HG03439 (cell line): Measurements from ENCODE around the gene TFAP2D.

ENCODE experiments used
- ATAC-seq: cut with Tn5 transposase; IDR thresholded peaks from one replicate; pipeline ENCODE4 v1.9.1; 2021; ENCODE audit warnings: mild to moderate bottlenecking, moderate library complexity; ENCODE audit not compliant: unreplicated experiment

The TFAP2D gene

DNA sequence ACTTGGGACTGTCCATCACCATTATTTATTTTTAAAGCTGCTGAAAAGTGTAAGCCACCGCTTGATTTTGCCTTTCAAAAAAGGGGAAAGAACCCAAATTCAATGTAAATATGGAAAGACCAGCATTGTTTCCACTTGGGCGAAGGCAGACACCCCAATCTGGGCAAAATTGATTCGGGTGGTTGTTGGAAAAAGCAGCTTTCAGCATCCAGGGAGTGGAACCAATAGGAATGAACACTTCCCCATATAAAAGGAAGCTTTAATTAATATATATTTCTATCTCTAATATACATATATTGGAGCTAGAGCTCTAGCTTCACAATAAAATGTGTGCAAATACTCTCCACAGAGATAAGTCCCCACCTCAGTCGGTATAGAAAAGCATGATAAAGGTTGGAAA lies at the start of gene TFAP2D:
Gene TFAP2D (plus strand): TSS at position 301 of the 400 bp plus-strand sequence. CDS start 530 bp downstream, outside the sequence.
- ATAC-seq: no peak

GRCh38 chr6:50663806-50664205 lies 49.5 kb upstream of the TFAP2D start:
- ATAC-seq: no peak

GRCh38 chr6:50666089-50666488 lies 47.2 kb upstream of the TFAP2D start:
- no peak for ATAC-seq

- no peak for ATAC-seq
Measured at GRCh38 chr6:50681213-50681824, 32.0 kb upstream of the TFAP2D start.

DNA sequence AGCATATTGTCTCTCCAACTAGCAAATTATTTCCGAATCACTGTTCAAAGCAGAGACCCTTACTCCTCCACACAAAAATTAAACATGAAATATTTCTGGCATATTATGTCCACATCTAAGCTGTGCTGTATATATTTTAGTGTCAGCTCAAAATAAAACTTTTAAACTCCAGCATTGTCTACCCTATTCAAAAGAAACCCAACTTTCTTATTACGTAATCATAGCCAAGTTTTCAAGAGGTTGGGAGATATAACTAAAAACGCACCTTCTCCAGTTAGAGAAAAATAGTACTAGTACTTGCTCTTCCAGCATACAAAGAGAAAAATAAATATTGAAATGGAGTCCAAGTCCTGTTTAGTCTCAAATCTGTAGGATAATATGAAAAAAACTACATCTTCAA lies 24.1 kb upstream of the TFAP2D start:
- no peak for ATAC-seq

GRCh38 chr6:50691814-50692495 lies 21.4 kb upstream of the TFAP2D start:
- ATAC-seq: no peak

DNA sequence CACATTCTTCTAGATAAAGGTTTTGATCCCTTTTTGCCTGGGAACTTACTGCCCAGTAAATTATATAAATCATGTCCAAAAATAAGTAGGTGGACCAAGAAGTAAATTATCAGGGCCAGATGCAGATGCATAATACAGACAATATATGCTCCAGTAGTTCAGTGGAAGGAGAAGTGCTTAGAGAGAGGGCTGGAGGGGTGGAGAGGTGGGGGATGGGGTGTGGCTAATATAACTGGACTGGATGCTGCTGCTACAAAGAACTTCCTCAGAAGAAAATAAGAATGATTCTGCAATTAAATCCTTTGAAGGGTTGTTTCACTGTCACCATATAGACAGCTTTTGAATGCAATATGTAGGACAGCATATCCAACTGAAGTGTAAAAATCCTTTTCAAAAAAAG lies 14.8 kb upstream of the TFAP2D start:
- no peak for ATAC-seq

DNA sequence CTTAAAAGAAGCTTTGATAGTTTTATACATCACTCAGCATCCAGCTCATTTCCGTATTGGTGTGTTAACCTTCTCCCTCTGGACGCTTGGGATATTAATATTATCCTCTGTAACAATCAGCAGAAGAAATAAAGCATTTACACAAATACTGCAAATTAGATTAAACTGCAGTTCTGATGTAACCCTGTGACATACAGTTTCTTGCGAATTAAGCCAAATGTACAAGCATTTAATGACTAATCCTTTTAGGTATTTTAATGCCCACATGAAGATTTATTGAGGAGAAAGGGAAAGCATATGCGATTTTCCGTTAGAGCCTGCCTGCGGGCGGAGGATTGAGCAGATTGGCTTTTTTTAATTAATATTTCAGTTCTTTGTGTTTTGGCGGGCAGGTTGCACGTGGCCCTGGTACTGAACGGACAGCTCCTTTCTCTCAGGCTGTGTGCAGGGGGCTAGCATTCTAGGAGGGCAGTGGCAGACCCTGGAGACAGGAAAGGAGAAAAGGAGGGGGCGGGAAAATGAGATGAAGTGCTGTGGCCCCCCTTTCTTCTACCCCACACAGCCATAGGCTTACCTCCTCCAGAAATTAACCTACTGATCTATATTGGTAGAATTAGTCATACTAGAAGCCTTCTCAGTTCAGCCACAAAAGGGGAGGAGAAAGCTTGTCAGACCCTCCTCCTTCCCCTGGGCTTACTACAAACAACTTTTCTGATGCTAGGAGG lies 14.1 kb upstream of the TFAP2D start:
- ATAC-seq: no peak

- ATAC-seq: no peak
Measured at GRCh38 chr6:50706575-50706974, 6.8 kb upstream of the TFAP2D start.

DNA sequence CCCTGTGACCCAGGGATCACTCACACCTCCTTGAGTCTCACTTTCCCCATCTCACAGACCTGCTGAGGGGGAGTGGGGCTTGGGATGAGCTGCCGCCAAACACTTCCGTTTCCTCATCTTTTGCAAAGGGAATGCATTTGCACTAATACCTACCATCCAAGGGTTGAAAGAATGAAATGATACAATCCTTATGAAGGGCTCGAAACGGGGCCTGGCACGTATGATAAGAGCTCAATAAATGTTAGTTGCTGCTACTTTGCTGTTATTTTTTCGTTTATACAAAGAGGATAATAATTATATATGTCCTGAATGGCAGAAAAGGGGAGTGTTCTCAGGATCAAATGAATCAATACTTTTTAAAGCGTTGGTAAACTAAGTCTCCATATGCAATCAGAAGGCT lies 6.1 kb upstream of the TFAP2D start:
- no peak for ATAC-seq

DNA sequence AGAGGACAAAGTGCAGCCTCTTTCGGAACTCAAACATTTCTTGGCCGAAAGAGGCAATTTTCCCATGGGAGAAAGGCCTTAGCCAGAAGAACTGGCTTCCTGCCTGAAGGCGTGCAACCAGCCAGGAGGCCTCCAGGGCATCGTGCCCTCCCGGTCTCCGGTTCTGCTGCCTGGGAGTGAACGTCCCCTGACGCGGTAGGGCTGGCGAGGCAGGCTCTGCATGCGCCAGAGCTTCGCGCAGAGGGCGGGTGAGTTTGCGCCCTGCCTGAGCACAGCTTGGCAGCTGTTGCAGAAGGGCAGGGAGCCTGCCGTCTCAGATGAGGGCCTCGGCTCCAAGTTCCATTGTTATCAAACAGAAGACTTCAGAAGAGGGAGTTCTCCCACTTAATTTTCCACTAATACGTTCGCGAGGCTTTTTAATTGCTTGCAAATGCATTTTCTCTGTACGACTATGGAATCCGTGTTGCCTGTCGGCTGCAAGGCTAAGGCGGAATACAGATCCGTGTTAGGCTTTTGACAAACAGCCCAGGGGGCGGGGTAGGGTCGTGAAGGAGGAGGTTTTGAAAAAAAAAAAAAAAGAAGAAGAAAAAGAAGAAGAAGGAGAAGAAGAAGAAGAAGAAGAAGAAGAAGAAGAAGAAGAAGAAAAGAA lies 5.5 kb upstream of the TFAP2D start:
- ATAC-seq: no peak

DNA sequence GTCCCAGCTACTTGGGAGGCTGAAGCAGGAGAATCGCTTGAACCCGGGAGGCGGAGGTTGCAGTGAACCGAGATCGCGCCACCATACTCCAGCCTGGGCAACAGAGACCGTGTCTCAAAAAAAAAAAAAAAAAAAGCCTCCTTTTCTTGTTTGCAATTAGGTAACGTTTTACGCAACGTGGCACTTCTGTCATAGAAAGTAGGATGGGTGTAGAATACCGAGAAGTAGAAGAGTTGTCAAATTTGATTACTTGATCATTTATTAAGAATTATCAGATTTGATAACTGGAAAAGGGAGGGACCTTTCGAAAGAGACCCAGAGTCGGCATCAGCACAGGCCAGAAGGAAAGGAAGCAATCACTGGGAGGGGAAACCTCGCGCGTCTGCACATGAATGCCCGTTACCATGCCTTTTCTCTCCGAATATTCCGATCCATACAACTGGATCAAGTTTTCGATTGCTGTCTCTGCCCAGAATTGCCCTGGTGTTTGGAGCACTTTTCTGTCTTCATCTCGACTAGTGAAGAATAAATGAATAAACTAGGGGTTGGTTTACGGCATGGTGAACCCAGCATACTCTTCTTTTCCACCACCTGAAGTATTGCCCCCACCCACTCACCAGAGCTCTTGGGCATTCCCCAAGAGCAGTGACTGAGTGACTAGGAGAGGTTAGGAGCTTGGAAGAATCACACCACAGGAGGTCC lies 4.5 kb upstream of the TFAP2D start:
- ATAC-seq: no peak

GRCh38 chr6:50709366-50709734 lies 4.0 kb upstream of the TFAP2D start:
- no peak for ATAC-seq

- ATAC-seq: no peak
Measured at GRCh38 chr6:50711686-50712085, 1.6 kb upstream of the TFAP2D start.

- no peak for ATAC-seq
Measured at GRCh38 chr6:50712291-50712690, 1.0 kb upstream of the TFAP2D start.

DNA sequence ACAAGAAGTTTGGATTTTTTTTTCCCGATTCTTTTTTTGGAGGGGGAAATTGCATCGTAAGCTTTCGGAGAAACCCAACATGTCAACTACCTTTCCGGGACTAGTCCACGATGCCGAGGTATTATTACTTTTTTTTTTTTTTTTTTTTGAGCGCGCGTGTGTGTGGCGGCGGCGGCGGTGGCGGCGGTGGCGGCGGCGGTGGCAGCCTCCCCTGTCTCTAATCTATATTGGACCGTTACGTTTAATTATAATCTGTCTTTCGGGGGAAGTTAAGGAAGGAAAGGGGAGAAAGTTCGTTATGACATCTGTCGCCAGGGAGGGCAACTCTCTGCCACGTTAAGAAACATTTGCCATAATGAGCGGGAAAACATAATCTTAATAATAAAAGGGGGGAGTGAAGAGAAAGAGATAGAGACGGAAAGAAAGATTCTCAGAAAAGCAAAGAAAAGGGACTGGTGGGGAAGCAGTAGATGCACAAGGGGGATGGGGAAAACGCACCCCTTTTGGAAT lies 706 bp downstream of the TFAP2D start:
- no peak for ATAC-seq

- no peak for ATAC-seq
Measured at GRCh38 chr6:50714487-50715379, 1.4 kb downstream of the TFAP2D start.

GRCh38 chr6:50716899-50717509 lies 3.7 kb downstream of the TFAP2D start:
- ATAC-seq: no peak

- ATAC-seq: no peak
Measured at GRCh38 chr6:50717734-50718457, 4.6 kb downstream of the TFAP2D start.
